ENCODE measurements around the gene MND1. TPM values are rescaled to one million over a fixed set of nuclear protein-coding genes. Genes with fewer than 3 reads are reported as not detected.
"Not testable (repeated sequence)": the region's sequence is repeated elsewhere in the genome, so short reads cannot be mapped to it uniquely, and the experiment has no call there.

The MND1 gene
- total RNA-seq, 6 experiments from 2014 or later: 4.1 to 9.2 (median 7.3) TPM

- no peak for DNase-seq
- Mint-ChIP-seq H3K4me3 (no peak overlapping the region), H3K9me3 (no peaks in the 10 kb centered on the region), H3K27me3 (ENCODE audit: insufficient read depth) (no peaks in the 10 kb centered on the region), H3K4me1 (ENCODE audit: low read depth) (peaks cover 26% of the 10 kb centered on the region), H3K36me3 (ENCODE audit: low read depth) (no peaks in the 10 kb centered on the region), H3K27ac (no peak overlapping the region)
- no peak for TF ChIP-seq CTCF (IDR thresholded peaks at IDR 0.05)
Measured at GRCh38 chr4:153449338-153449737, 104.8 kb downstream of the MND1 start.

GRCh38 chr4:153450544-153450917 lies 106.0 kb downstream of the MND1 start:
- no peak overlapping the region for H3K4me3 Mint-ChIP-seq
- no peaks in the 10 kb centered on the region for H3K27me3 Mint-ChIP-seq (ENCODE audit: insufficient read depth)
- H3K4me1 Mint-ChIP-seq (ENCODE audit: low read depth): peaks cover 26% of the 10 kb centered on the region
- H3K36me3 Mint-ChIP-seq (ENCODE audit: low read depth): no peaks in the 10 kb centered on the region
- DNase-seq: no peak
- H3K27ac Mint-ChIP-seq: no peak overlapping the region
- no peaks in the 10 kb centered on the region for H3K9me3 Mint-ChIP-seq
- TF ChIP-seq CTCF (IDR thresholded peaks at IDR 0.05): no peak

- H3K9me3 Mint-ChIP-seq; H3K36me3 Mint-ChIP-seq (ENCODE audit: low read depth); H3K4me3 Mint-ChIP-seq; DNase-seq; H3K27ac Mint-ChIP-seq; H3K27me3 Mint-ChIP-seq (ENCODE audit: insufficient read depth): not testable (repeated sequence)
- H3K4me1 Mint-ChIP-seq (ENCODE audit: low read depth): peaks cover 26% of the 10 kb centered on the region
Measured at GRCh38 chr4:153451145-153451544, 106.7 kb downstream of the MND1 start.

GRCh38 chr4:153451911-153452657 lies 107.6 kb downstream of the MND1 start:
- TF ChIP-seq CTCF (IDR thresholded peaks at IDR 0.05): no peak
- Mint-ChIP-seq H3K27me3 (ENCODE audit: insufficient read depth) (no peaks in the 10 kb centered on the region), H3K36me3 (ENCODE audit: low read depth) (no peaks in the 10 kb centered on the region), H3K9me3 (no peaks in the 10 kb centered on the region), H3K4me3 (no peak overlapping the region), H3K27ac (no peak overlapping the region), H3K4me1 (ENCODE audit: low read depth) (peaks cover 26% of the 10 kb centered on the region)
- no peak for DNase-seq

GRCh38 chr4:153452658-153453378 lies 108.3 kb downstream of the MND1 start:
- Mint-ChIP-seq H3K27ac (no peak overlapping the region), H3K9me3 (no peaks in the 10 kb centered on the region), H3K36me3 (ENCODE audit: low read depth) (no peaks in the 10 kb centered on the region), H3K4me3 (no peak overlapping the region), H3K27me3 (ENCODE audit: insufficient read depth) (0 out of 2 replicates have a peak, but pooled peaks cover 2% of the 10 kb centered on the region), H3K4me1 (ENCODE audit: low read depth) (peaks cover 21% of the 10 kb centered on the region)
- no peak for DNase-seq
- TF ChIP-seq CTCF (IDR thresholded peaks at IDR 0.05): no peak

GRCh38 chr4:153453402-153453801 lies 108.9 kb downstream of the MND1 start:
- peaks cover 15% of the 10 kb centered on the region for H3K4me1 Mint-ChIP-seq (ENCODE audit: low read depth)
- H3K27me3 Mint-ChIP-seq (ENCODE audit: insufficient read depth): 0 out of 2 replicates have a peak, but pooled peaks cover 3% of the 10 kb centered on the region
- H3K36me3 Mint-ChIP-seq (ENCODE audit: low read depth): no peaks in the 10 kb centered on the region
- no peak for TF ChIP-seq CTCF (IDR thresholded peaks at IDR 0.05)
- no peaks in the 10 kb centered on the region for H3K9me3 Mint-ChIP-seq
- no peak overlapping the region for H3K27ac Mint-ChIP-seq
- no peak overlapping the region for H3K4me3 Mint-ChIP-seq
- no peak for DNase-seq

Data from HFFc6 (cell line).